Raji (cell line): Measurements from ENCODE around the gene NOL4L.

Source experiments
- POLR2A ChIP-seq: IDR thresholded peaks from 2 replicates; pipeline ENCODE4 v1.6.1; 2011; ENCODE audit warnings: low read depth, low read length, control low read depth; ENCODE audit not compliant: insufficient read depth

NOL4L gene

DNA sequence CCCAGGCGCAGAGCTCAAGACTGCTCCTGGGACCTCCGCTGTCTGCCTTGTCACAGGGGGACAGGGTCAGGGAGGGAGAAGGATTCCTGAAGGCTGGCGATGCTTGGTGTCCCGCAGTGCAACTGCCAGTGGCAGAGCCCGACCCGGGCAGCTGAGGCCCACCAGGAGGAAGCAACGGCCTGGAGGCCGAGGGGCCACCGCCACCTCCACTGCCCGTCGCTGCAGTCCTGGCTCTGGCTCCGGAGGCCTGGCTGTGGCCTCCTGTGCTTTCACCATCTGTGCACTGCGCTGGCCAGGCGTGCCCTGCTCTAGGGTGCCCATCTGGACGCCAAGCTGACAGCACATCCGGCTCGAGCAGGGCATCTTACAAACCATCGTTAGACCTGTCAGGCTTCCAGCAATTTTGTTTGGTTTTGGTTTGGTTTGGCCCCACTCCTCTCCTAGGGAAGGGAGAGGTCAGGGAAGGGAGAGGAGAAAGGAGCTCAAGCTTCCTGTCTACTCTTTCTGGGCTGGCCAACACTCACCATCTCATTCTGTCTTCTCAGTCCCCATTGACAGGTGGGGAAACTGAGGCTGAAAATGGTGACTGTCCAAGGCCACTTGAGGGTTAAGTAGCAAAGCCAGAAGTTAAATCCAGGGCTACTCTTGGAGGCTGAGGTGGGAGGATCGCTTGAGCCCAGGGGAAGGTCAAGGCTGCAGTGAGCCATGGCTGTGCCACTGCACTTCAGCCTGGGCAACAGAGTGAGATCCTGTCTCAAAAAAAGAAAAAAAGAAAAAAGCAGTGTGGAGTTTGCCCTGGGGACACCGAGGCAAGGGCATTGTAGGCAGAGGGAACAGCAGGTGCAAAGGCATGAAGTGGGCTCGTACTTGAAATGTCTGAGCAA, 37.7 kb upstream of the NOL4L start:
- no peak for TF ChIP-seq POLR2A

DNA sequence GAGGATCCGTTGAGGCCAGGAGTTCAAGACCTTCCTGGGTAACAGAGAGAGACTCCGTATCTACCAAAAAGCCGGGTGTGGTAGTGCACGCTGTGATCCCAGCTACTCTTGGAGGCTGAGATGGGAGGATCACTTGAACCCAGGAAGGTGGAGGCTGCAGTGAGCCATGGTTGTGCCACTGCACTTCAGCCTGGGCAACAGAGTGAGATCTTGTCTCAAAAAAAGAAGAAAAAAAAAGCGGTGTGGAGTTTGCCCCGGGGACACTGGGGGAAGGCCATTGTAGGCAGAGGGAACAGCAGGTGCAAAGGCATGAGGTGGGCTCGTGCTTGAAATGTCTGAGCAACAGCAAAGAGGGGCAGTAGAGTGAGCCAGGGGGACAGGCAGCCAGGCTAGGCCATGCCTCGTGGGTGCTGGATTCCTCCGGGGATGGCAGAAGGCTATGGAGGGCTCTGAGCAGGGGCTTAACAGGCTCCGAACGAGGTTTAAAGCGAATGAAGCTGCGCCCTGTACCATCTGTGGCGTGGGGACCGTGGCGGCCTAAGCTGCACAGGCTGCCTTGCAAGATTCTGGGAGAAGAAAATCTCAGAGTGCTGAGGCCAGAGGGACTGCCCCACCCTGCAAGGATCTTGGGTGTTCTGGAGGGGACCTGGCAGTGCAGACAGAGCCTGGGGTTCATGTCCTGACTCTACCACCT, 36.9 kb upstream of the NOL4L start:
- TF ChIP-seq POLR2A = no peak

DNA sequence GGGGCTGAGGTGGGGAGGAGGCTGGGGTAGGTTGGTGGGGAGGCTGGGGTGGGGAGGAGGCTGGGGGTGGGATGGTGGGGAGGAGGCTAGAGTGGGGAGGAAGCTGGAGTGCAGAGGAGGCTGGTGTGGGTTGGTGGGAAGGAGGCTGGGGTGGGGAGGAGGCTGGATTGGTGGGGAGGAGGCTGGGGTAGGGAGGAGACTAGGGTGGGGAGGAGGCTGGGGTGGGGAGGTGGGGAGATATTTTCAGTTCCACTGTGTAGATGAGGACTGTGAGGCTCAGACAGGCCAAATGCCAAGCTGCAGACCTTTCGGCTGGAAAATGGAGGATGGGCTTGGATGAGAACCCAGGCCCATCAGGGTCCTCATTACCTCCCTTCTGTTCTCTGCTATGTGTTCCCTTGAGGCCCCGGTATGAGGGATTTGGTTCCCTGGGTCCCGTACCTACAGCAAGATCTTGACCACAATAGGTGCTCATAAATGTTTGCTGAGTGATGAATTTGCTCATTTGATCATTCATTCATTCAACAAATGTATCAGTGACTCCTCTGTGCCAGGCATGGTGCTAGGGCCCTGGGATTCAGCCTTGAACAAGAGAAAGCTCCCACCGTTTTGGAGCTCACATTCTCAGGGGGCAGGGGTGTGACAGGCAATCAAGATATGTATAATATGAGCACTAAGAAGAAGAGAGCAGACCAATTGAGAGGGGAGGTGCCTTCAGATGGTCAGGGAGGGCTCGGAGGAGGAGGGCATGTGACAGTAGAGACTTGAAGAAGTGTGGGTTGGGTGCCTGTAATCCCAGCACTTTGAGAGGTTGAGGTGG, 36.1 kb upstream of the NOL4L start:
- TF ChIP-seq POLR2A = no peak

DNA sequence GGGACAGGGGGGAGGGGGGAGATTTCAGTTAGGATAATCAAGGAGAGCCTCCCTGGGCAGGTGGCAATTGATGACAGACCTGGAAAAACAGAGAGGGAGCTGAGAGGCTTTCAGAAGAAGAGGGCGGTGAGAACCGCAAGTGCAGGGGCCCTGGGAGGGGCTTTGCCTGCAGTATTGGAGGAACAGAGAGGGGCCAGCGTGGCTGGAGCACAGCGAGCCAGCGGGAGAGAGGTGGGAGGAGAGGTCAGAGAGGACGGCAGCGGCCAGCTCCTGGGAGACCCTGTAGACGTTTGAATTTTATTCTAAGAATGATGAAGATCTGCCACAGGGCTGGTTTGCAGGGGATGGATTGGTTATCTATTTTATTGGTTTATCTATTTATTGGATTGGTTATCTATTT, 34.5 kb upstream of the NOL4L start:
- no peak for TF ChIP-seq POLR2A

DNA sequence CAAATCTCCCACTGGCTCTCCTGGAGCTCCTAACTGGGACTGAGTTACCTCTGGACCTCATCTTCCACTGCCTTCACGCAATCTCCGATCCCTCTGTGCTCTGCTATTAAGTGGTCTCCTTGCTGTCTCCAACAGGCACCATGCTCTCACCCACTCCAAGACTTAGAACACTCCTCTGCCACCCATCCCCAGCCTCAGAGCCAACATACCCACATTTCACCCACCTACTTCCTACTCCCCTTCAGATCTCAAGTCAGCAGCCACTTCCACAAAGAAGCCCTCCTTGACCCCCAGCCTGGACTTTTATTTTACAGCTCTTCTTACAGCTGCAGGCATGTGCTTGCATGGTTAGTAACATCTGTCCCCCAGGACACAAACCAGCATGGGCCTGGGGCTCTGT, 29.6 kb upstream of the NOL4L start:
- no peak for TF ChIP-seq POLR2A

DNA sequence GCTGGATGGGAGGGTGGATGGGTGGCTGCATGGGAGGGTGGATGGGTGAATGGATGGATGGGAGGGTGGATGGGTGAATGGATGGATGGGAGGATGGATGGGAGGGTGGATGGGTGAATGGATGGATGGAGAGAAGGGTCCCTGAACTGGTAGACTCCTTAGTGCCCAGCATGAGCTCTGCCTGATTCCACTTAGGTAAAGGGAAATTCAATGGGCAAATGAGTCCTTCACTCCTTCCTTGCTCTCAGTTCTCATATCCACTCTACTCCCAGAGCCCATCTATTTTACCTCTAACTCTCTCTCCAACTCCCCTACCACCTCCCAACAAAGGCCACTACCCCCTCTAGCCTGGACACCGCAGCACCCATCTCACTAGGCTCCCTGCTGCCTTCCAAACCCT, 29.2 kb upstream of the NOL4L start:
- TF ChIP-seq POLR2A = no peak

DNA sequence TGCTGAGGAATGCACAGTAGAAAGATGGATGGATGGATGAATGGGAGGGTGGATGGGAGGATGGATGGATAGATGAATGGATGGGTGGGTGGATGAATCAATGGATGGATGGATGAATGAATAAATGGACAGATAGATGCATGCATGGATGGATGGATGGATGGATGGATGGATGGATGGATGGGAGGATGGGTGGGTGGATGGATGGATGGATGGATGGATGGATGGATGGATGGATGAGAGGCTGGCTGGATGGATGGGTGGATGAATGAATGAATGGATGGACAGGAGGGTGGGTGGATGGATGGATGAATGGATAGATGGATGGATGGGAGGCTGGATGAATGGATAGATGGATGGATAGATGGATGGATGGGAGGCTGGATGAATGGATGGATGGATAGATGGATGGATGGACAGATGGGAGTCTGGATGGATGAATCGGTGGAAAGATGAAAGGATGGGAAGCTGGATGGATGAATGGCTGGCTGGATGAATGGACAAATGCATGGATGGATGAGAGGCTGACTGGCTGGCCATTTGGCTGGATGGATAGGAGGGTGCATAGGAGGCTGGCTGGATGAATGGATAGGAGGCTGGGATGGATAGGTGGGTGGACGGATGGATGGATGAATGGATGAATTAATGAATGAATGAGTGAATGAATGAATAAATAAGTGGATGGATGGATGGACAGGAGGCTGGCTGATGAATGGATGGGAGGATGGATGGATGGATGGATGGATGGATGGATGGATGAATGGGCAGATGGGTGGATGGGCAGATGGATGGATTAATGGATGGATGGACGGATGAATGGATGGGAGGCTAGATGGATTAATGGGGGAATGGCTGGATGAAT, 28.3 kb upstream of the NOL4L start:
- no peak for TF ChIP-seq POLR2A

DNA sequence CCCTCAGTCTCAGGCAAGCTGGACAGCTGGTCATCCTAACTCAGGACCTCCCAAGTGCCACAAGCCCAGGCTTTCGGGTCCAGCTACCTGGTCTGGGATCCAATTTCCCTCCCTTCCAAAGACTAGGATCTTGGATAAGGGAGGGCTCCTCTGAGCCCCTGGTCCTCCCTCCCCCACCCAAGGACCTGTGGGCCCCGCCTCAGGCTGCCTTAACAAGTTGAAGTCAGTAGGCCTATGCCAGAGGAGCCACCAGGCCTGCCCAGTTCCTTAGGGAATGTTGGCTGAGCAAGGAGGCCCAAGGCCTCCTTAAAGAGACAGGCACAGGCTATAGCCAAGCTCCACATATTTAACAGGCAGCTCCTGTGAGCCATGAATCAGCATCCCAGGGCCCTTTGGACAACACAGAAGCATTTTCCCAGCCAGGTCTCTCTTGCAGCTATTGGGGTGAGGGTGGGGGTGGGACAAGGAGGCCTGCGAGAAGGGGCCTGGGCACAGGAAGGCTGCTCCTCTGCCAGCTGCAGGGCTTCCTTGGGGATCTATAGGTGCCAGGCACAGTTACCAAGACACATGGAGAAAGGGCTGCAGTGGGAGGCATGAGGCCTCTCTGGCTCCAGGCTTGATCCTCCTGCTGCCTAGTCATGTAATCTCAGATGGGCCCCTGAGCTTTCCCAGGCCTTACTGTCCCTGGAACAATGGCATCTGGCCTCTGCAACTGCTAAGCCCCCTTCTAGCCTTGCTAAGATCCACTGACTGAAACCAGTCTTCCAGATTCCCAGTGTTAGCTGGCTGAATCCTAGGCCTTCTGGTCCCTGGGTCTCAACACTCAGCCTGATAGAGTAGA, 27.4 kb upstream of the NOL4L start:
- TF ChIP-seq POLR2A = no peak

DNA sequence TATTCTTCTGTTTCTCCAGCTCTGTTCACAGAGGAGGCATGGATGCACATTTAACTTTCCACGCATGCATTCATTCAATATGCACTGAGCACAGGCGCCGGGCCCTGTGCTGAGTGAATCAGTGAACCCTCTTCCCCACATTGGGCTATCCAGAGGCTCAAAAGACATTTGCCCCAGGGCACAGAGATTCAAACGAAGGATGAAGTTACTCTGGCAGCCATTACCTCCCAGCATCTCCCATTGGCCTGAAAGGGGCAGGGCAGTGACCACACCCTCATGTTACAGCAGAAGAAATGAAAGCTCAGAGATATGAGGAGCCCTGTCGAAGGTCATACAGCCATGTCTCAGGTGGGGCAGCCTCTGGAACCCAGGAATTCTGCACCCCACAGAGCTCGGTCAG, 26.7 kb upstream of the NOL4L start:
- no peak for TF ChIP-seq POLR2A

DNA sequence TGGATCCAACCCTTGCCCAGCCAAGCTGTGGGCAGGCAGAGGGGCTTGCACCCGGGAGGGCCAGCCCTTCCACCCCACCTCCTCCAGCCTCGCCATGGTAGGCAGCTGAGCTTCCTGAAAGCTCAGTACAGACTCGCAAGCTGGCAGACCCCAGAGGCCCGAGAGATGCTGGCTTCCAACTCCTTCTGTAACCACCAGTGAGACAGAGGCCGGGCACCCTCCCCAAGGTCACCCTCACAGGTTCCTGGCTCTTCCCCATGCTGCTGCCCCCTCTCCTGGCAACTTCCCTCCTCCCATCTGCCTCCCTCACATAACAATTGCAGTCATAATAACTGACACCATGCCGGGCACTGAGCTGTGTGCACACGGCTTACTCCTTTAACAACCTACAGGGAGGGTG, 26.2 kb upstream of the NOL4L start:
- TF ChIP-seq POLR2A = no peak

DNA sequence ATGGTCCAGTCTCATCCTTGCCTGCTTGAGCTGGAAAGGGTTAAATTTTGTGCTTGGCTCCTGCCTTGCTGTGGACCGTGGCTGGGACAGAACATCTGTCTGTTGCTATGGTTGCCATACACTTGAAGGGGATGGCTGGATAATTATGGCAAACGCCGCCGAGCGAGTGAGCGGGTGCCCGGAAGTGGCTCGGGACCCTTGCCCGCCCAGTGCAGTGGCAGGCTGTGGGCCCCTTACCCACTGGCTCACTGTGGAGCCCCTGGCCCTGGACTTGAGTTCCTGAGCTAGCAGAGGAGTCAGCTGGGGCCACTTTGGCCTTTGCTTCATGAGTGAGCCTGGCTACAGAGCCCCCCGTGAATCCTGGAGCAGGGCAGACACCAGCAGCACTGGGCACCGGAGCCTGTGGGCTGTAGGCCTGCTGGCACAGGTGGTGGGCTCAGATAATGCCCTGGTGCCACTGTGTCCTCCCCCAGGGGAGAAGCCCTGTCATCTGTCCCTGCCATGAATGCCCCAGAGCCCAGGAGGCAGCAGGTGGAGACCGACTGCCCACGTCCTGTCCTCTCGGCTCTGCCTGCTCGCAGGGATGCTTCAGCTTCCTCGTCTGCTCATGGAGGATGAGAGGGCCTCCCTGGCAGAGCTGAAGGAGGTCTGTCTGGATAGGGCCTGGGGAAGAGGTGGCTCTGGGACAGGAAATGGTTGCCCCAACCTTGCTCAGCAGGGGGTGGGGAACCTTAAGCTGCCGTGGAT, 25.5 kb upstream of the NOL4L start:
- TF ChIP-seq POLR2A = no peak

DNA sequence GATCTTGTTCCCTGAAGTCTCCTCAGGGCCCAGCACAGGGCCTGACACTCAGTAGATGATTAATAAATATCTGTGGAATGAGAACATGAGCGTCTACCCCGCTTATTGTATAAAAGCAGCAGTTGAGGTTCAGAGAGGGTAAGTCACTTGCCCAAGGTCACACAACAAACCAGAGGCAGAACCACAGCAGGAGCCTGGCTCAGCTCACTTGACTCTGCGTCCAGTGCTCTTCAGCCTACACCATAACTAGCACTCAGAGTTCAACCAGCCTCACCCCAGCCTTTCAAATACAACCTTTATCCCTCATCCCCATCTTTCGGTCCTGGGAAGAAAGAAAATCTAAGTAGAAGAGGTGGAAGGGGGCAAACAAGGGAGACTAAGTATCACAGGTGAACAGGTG, 24.9 kb upstream of the NOL4L start:
- TF ChIP-seq POLR2A = no peak

DNA sequence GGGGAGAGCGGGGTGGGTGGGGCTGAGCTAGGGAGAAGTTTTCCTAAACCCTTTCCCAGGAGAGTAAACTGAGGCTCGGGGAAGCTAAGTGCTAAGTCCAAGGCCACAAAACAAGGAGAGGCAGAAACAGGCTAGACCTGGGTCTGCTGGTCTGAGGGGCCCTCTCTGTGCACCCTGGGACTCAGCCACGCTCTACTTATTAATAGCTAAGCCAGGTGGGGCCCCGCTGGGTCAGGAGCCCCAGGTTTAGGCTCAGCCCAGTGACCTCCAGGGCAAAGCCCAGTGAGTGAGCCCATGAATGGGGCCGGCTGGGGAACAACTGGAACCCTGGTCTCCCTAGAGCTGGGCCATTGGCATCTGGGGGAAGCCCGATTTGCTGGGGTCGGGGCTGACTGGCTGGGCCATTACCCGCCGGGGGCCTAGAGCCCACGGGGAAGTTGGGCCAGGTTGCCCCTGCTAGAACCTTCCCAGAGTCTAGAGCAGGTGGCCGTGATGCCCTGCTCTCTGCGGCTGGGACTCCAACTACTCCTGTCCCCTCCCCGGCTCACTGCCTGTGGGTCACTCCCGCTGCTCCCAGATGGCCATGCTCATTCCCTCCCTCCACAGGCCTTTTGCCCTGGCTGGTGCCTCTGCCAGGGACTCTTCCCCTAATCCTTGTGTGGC, 24.1 kb upstream of the NOL4L start:
- TF ChIP-seq POLR2A = no peak
